Astrocyte of the cerebellum (primary cell): ENCODE data around the gene VAT1L.

ENCODE experiments used
- DNase-seq: peaks from one replicate; pipeline ENCODE4 v3.0.0-alpha.2; 2011; ENCODE audit warnings: low read depth
- H3K4me3 ChIP-seq: 2 replicates; pipeline ENCODE4 v1.5.1; 2011; ENCODE audit warnings: mild to moderate bottlenecking, low read depth, low read length, moderate library complexity
- in situ Hi-C: cut with HindIII; loops from 2 replicates; pipeline ENCODE4 v1.10.0; 2017; ENCODE audit warnings: low sequenced_read_pairs
- TF ChIP-seq, protein P1 (sequence below): IDR thresholded peaks from 2 replicates; pipeline ENCODE4 v1.5.1; 2012; ENCODE audit warnings: low read length, low read depth, moderate library complexity, mild to moderate bottlenecking; ENCODE audit errors: missing control alignments

The VAT1L gene

GRCh38 chr16:77928096-77928495 lies 139.7 kb downstream of the VAT1L start:
- no peak overlapping the region for H3K4me3 ChIP-seq
- TF ChIP-seq, protein P1, sequence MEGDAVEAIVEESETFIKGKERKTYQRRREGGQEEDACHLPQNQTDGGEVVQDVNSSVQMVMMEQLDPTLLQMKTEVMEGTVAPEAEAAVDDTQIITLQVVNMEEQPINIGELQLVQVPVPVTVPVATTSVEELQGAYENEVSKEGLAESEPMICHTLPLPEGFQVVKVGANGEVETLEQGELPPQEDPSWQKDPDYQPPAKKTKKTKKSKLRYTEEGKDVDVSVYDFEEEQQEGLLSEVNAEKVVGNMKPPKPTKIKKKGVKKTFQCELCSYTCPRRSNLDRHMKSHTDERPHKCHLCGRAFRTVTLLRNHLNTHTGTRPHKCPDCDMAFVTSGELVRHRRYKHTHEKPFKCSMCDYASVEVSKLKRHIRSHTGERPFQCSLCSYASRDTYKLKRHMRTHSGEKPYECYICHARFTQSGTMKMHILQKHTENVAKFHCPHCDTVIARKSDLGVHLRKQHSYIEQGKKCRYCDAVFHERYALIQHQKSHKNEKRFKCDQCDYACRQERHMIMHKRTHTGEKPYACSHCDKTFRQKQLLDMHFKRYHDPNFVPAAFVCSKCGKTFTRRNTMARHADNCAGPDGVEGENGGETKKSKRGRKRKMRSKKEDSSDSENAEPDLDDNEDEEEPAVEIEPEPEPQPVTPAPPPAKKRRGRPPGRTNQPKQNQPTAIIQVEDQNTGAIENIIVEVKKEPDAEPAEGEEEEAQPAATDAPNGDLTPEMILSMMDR = no peak
- no peak for DNase-seq
- in situ Hi-C loops = no loop called here

- DNase-seq = no peak
- H3K4me3 ChIP-seq = no peak overlapping the region
- in situ Hi-C loops = no loop called here
- TF ChIP-seq, protein P1 = no peak
Observed at GRCh38 chr16:77929004-77929403, 140.6 kb downstream of the VAT1L start.

- H3K4me3 ChIP-seq = no peak overlapping the region
- TF ChIP-seq, protein P1 = no peak
- DNase-seq = no peak
- in situ Hi-C loops = no loop called here
Observed at GRCh38 chr16:77931058-77931457, 142.7 kb downstream of the VAT1L start.

DNA sequence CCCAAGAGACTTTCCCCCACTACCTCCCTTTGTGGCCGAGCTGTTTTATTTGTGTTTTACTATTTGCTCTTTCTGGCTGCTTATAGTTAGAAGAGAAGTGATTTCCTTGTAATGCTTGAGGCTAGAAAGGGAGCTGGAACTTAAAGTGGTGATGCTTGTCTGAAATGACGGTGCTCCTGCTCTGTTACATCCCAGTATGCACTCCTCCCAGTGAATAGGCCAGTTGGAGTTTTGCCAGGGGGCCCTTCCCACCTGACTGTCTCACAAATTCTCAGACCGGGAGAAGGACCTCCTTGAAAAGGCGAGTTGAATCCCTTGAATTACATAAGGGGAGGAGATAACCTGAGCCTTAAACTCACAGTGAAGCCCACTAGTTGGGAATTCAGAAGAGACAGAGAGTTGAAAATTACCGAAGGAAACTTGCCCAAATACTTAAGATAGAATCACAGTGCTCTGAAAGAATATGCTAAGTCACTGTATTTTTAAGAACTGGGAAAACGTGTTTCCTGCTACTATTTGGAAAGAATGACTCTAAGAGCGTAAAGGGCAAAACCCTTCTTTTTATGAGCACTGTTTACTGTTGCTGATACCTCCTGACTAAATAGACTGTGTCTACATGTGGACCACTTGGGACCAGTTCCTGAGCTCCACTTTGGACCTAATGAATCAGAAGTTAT lies 149.2 kb downstream of the VAT1L start:
- TF ChIP-seq, protein P1 = no peak
- in situ Hi-C loops = no loop called here
- no peak for DNase-seq
- H3K4me3 ChIP-seq = no peak overlapping the region

DNA sequence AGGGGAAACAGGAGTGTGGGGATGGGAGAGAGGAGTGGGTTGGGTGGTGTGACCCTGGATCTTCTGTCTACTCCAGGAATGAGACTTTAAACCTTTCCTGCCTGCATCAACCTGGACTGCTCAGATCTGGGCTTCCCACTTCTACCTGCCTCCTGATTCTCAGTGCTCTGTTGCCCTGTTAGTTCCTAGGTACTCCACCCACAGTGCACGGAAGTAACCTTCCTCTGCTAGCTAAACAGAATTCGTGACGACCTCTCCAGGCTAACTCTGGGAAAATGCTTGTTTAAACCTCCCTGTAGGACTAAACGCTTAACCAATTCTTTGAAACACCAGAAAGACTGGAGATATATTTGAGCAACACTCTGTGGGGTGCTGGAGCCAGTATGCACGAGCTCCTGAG lies 150.5 kb downstream of the VAT1L start:
- no peak overlapping the region for H3K4me3 ChIP-seq
- DNase-seq = no peak
- in situ Hi-C loops = no loop called here
- TF ChIP-seq, protein P1 = no peak

DNA sequence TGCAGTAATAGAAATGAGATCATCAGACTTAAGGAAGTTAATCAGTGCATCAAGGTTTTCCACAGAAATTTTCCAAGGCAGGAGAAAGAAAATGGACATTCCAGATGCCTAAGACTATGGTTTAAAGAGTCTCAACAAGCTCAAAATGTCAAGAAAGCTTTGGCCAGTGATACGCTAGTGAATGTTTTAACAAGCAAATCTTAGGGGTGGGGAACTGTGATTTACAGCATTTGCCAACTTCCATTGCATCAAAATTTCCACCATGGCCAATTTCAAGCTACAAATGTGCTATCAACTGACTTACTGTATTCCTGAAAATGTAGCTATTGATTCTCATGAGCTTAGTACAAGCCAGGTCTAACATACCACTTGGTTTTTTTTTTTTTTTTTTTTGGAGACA lies 151.6 kb downstream of the VAT1L start:
- in situ Hi-C loops = no loop called here
- no peak for DNase-seq
- TF ChIP-seq, protein P1 = no peak
- H3K4me3 ChIP-seq = no peak overlapping the region

DNA sequence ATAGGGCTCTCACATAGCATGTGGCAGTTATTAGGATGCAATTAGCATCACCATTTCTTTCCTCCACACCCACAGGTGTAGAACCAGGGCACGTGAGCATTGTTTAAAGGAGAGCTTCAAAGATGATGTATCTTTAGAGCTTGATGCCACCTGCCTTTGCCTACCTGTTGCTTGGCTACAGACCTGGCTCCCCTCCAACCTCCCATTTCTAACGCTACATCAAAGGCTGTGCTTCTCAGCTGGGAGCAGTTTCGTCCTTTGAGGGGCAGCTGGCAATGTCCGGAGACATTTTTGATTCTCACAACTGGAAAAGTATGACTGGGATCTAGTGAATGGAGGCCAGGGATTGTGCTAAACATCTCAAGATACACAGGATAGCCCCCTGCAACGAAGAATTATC lies 155.4 kb downstream of the VAT1L start:
- TF ChIP-seq, protein P1 = no peak
- no peak for DNase-seq
- no peak overlapping the region for H3K4me3 ChIP-seq
- in situ Hi-C loops = no loop called here
